Measurements from ENCODE around the gene DBNDD1.

- TF ChIP-seq HDGF (IDR thresholded peaks at IDR 0.05; ENCODE audit: borderline replicate concordance) = no peak
- TF ChIP-seq PKNOX1 (IDR thresholded peaks at IDR 0.05) = no peak
- no peak for TF ChIP-seq CTBP1 (IDR thresholded peaks at IDR 0.05; ENCODE audit: borderline replicate concordance)
- no peak for TF ChIP-seq SP1 (IDR thresholded peaks at IDR 0.05)
- TF ChIP-seq LEF1 (IDR thresholded peaks at IDR 0.05; ENCODE audit: borderline replicate concordance) = no peak
- TF ChIP-seq TARDBP (IDR thresholded peaks at IDR 0.05) = no peak
- no peak for TF ChIP-seq FOXA1 (IDR thresholded peaks at IDR 0.05)
Observed at GRCh38 chr16:89973235-89973634, 46.0 kb downstream of the DBNDD1 start.
